GM20000 (cell line): ENCODE measurements around the gene DNAJC25.
A peak's percentile ranks its signal among the peaks of the same experiment; 100 is the strongest.

ENCODE experiments used
- DNase-seq: peaks from one replicate; pipeline ENCODE4 v3.0.0; 2012; ENCODE audit warnings: low spot score
- TF ChIP-seq, protein P1 (sequence below): IDR thresholded peaks from 2 replicates; pipeline ENCODE4 v1.5.1; 2012; ENCODE audit warnings: mild to moderate bottlenecking, control low read depth; ENCODE audit errors: extremely low read depth, missing control alignments

DNAJC25 gene

GRCh38 chr9:111631214-111631971, at the start of gene DNAJC25:
Gene DNAJC25, plus strand, starts transcription at chr9:111631334. Its CDS starts 74 bp downstream, at chr9:111631408.
- DNase-seq: peak; percentile 100
- TF ChIP-seq, protein P1, sequence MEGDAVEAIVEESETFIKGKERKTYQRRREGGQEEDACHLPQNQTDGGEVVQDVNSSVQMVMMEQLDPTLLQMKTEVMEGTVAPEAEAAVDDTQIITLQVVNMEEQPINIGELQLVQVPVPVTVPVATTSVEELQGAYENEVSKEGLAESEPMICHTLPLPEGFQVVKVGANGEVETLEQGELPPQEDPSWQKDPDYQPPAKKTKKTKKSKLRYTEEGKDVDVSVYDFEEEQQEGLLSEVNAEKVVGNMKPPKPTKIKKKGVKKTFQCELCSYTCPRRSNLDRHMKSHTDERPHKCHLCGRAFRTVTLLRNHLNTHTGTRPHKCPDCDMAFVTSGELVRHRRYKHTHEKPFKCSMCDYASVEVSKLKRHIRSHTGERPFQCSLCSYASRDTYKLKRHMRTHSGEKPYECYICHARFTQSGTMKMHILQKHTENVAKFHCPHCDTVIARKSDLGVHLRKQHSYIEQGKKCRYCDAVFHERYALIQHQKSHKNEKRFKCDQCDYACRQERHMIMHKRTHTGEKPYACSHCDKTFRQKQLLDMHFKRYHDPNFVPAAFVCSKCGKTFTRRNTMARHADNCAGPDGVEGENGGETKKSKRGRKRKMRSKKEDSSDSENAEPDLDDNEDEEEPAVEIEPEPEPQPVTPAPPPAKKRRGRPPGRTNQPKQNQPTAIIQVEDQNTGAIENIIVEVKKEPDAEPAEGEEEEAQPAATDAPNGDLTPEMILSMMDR: no peak

GRCh38 chr9:111582888-111583287, 48.2 kb upstream of the DNAJC25 start:
- TF ChIP-seq, protein P1: no peak
- no peak for DNase-seq

DNA sequence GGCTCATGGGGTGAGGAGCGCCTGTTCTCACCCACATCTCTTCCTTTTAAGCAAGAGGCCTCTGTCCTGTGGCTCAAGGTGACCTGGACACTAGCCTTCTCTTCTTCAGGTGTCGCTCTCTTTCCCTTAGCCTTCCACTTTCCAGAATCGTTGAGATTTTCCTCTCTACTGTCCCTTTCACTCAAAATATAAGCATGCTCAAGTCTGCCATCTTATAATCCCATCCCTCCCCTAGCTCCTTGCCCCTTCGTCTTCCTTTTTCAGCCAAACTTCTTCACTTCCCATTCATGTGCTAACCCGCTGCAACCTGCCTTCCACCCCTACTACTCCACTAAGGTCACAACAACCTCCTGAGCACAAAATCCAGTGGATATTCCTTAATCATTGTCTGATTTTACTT, 44.8 kb upstream of the DNAJC25 start:
- DNase-seq: no peak
- TF ChIP-seq, protein P1: no peak

DNA sequence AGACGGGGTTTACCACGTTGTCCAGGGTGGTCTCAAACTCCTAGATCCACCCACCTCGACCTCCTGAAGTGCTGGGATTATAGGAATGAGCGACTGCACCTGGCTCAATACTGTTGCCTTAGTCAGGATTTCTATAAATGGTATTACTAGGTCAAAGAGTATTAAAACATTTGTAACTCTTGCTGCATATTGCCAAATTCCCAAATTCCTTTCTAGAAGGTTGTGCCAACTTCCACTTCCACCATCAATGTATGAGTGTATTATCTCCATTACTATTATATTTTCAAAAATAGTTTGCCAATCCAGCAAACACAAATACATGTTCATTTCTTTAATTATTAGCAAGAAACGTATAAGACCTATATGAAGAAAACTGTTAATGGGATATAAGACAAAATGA, 42.3 kb upstream of the DNAJC25 start:
- DNase-seq: no peak
- TF ChIP-seq, protein P1: no peak

DNA sequence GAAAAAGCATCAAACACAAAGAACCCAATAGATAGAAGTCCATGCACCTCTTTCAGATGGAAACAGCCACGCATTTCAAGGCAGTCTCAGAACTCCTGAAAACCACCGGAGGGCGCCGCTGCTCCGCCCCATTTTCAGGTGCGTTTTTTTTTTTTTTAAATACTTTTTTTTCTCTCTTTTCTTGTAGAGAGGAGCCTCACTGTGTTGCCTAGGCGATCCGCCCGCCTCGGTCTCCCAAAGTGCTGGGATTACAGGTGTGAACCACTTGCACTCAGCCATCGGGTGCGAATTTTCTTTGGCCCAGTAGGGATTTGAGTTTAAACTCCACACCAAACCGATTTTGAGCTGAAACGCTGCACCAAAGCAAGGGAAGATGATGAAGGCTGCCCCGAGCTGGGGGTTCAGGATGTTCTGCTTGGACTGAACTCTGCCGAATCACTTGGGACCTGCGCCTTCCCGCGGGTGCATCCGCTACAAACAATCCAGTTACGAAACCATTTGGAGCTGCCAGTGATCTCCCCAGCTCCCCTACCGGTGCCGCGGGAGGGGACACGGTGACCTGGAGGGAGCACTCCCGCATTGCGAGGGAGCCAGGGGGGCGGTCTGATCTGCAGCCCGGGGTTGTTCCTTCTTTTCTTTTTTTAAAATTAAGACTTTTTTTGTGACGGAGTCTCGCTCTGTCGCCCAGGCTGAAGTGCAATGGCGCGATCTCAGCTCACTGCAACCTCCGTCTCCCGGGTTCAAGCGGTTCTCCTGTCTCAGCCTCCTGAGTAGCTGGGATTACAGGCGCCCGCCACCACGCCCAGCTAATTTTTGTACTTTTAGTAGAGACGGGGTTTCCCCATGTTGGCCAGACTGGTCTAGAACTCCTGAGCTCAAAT, 33.0 kb upstream of the DNAJC25 start:
- DNase-seq: peak; percentile 73
- TF ChIP-seq, protein P1: peak; percentile 54

GRCh38 chr9:111598733-111599091, 32.4 kb upstream of the DNAJC25 start:
- peak; percentile 41 for DNase-seq
- TF ChIP-seq, protein P1: no peak
